COLO668 (cell line): ENCODE results near the gene ELL3.

Source experiments
- DNase-seq: peaks from one replicate; lab custom pipeline; 2025; ENCODE audit not compliant: unreplicated experiment; lab: John Stamatoyannopoulos, UW

Gene ELL3

GRCh38 chr15:43792761-43793476 is 16.2 kb upstream of the ELL3 start:
- DNase-seq = peak; percentile 21

GRCh38 chr15:43791993-43792760 is 15.4 kb upstream of the ELL3 start, which contains the start of gene SERF2:
SERF2 (plus strand) TSS chr15:43792320; CDS start chr15:43792377, 57 bp downstream.
- peak; percentile 99 for DNase-seq

GRCh38 chr15:43789409-43789808 is 12.6 kb upstream of the ELL3 start:
- DNase-seq = no peak

- no peak for DNase-seq
These were observed 2.2 kb upstream of the ELL3 start for GRCh38 chr15:43779016-43779415.

- DNase-seq = peak; percentile 83
These were observed 625 bp upstream of the ELL3 start for GRCh38 chr15:43777267-43777914.

- peak; percentile 65 for DNase-seq
These were observed 557 bp downstream of the ELL3 start for GRCh38 chr15:43776101-43776717.

GRCh38 chr15:43775411-43775965 is 1.3 kb downstream of the ELL3 start:
- DNase-seq = peak; percentile 70

- DNase-seq = no peak
These were observed 2.7 kb downstream of the ELL3 start for GRCh38 chr15:43774062-43774461.

- no peak for DNase-seq
These were observed 4.1 kb downstream of the ELL3 start for GRCh38 chr15:43772624-43773023.

- DNase-seq = no peak
These were observed 5.0 kb downstream of the ELL3 start for GRCh38 chr15:43771816-43772215.

- peak; percentile 24 for DNase-seq
These were observed 7.1 kb downstream of the ELL3 start for GRCh38 chr15:43769584-43770228.

GRCh38 chr15:43763819-43764446 is 12.8 kb downstream of the ELL3 start:
- DNase-seq = no peak

GRCh38 chr15:43762824-43763223 is 13.9 kb downstream of the ELL3 start:
- no peak for DNase-seq

GRCh38 chr15:43751885-43752284 is 24.9 kb downstream of the ELL3 start:
- no peak for DNase-seq

GRCh38 chr15:43749690-43750345 is 26.9 kb downstream of the ELL3 start:
- no peak for DNase-seq

GRCh38 chr15:43748376-43748775 is 28.4 kb downstream of the ELL3 start:
- DNase-seq = no peak

GRCh38 chr15:43746903-43747309 is 29.9 kb downstream of the ELL3 start:
- DNase-seq = peak; percentile 24

- DNase-seq = peak; percentile 90
These were observed 30.4 kb downstream of the ELL3 start, which contains the start of gene PDIA3 for GRCh38 chr15:43746245-43746902. PDIA3 (plus strand) TSS chr15:43746438; CDS start chr15:43746540, 102 bp downstream.

GRCh38 chr15:43735416-43735815 is 41.4 kb downstream of the ELL3 start:
- DNase-seq = no peak
